Activated gamma-delta T cell (primary cell): ENCODE results near the gene MYRFL.
"Not testable (repeated sequence)": the region's sequence is repeated elsewhere in the genome, so short reads cannot be mapped to it uniquely, and the experiment has no call there.

Experiments used
- DNase-seq: peaks from one replicate; lab custom pipeline; 2025; lab: John Stamatoyannopoulos, UW
- total RNA-seq, 2 donors: gene quantifications; one replicate each; lab custom pipeline; 2026; lab: John Stamatoyannopoulos, UW

MYRFL gene
- 0 to 0.05 reads per million in 2 donors for total RNA-seq

- no peak for DNase-seq
Observed at GRCh38 chr12:69824966-69825560, at the start of gene MYRFL. Gene MYRFL, plus strand, starts transcription at chr12:69825227. Its CDS starts 291 bp downstream, at chr12:69825518.

GRCh38 chr12:69779928-69780327 lies 45.1 kb upstream of the MYRFL start:
- DNase-seq = no peak

GRCh38 chr12:69783365-69783764 lies 41.7 kb upstream of the MYRFL start:
- DNase-seq = no peak

- DNase-seq = no peak
Observed at GRCh38 chr12:69789351-69789750, 35.7 kb upstream of the MYRFL start.

- DNase-seq = no peak
Observed at GRCh38 chr12:69792533-69792932, 32.5 kb upstream of the MYRFL start.

GRCh38 chr12:69807101-69807897 lies 17.7 kb upstream of the MYRFL start:
- DNase-seq = not testable (repeated sequence)

- DNase-seq = no peak
Observed at GRCh38 chr12:69810870-69811498, 14.0 kb upstream of the MYRFL start.

DNA sequence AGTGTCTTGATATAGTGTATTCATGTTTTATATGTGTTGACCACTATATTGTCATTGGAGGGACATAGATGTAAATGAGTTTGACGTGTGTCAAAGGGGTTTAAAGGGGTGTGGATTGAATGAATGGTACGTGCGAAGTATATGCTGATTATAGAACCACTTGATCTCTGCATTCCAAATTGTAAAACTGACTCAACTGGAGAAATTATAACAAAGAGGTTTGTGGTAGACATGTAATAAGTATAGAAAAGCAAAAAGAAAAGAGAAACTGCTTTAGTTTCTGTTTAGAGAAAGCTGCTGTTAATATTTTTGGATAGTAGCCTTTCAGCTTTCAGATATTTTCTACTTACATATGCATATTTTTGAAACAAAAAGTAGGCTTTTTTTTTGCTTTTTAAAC lies 8.9 kb upstream of the MYRFL start:
- no peak for DNase-seq

GRCh38 chr12:69821032-69821455 lies 4.0 kb upstream of the MYRFL start:
- DNase-seq = no peak

DNA sequence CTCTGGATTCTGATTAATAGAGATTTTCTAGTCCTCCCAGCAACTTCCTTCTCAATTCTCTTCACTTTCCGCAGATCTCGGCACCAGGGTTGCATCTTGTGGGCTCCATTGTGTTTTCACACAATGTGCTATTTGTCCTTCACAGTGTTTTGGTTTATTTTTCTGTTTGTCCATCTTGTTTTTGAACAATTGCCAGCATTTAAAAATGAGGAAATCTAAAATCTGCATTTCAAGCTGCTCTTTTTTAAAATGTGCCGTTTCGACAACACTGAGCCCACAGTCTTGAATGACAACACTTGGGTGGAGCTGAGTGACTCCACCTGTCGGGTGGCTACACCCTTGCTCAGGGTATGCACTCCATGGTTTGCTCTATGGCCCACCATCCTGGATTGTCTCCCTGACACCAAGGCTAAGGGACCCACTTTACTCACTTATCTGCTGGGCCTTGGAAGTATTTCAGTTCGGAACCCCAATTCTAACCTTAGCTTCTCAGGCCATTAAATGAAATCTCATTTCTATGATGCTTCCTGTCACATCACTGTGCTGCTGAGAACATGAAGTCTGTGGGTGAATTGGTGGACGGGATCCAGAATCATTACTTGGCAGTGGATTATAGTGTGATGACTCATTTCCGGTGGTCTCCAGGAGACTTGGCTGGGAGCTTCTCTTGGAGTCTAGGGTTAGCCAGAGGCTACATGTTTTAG lies 3.4 kb upstream of the MYRFL start:
- DNase-seq = no peak

GRCh38 chr12:69822201-69822860 lies 2.7 kb upstream of the MYRFL start:
- DNase-seq = no peak

DNA sequence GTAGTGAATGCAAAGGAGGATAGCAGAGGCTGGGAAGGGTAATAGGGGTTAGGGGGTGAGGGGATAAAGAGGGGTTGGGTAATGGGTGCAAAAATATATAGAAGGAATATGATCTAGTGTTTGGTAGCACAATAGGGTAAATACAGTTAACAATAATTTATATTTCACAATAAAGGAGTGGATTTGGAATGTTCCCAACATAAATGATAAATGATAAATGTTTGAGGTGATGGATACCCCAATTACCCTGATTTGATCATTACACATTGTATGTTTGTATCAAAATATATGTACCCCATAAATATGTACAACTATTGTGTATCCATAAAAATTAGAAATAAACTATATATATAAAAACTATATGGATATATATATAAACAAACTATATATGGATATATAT lies 999 bp upstream of the MYRFL start:
- no peak for DNase-seq

DNA sequence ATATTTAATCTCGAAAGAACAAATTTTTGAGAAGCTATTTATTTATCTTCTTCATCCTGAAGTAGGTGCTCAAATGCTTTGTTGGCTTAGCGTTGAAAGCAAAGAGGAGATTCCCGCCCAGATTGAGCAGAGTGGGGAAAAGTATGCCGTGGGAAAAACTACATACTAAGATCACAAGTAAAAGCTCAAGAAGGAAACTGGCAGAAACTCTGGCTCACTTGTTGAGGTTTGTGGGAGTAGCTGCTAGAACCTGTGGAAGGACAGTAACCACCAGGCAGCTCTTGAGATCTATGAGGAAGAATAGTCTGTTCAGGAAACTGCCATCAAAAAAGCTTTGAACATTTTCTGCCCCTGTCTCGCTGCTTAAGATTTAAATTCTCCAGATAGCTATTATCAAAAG lies 3.9 kb downstream of the MYRFL start:
- no peak for DNase-seq

DNA sequence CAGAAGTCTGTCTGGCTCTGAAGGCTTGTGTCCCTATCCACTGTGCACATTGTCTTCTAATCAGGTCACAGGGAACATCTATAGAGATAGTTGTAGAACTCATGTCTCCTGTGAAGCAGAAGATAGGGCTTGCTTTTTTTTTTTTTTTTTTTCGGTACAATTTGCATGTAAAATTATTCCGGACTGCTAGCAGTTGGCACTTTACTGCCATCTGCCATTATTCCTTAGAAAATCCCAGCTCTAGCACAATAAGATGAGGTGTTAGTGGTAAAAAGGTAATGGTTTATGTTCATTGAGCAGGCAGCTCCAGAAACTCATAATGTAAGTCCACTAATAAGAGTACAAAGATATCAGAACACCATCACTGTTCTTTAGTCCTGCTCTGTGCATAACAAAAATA lies 8.7 kb downstream of the MYRFL start:
- DNase-seq = no peak

- no peak for DNase-seq
Observed at GRCh38 chr12:69834147-69834546, 9.1 kb downstream of the MYRFL start.

- DNase-seq = no peak
Observed at GRCh38 chr12:69834576-69834975, 9.5 kb downstream of the MYRFL start.

DNA sequence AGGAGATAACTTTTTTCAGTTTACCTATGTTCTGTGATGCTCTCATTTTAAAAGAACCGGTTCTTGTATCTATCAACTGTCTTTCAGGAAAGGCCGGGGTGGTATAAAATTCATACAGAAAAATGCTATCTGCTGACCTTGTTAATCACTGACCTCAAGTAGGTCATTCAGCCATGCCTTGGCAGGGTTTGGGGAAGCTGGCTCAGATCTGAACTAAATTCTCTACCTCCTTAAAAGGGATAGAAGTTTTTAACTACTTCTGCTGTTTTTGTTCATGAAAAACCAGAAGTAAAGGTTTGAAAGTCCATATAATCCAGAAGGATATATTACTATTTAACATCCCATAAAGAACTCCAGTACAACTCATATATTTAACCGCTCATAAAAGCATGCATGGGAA lies 10.1 kb downstream of the MYRFL start:
- DNase-seq = no peak

DNA sequence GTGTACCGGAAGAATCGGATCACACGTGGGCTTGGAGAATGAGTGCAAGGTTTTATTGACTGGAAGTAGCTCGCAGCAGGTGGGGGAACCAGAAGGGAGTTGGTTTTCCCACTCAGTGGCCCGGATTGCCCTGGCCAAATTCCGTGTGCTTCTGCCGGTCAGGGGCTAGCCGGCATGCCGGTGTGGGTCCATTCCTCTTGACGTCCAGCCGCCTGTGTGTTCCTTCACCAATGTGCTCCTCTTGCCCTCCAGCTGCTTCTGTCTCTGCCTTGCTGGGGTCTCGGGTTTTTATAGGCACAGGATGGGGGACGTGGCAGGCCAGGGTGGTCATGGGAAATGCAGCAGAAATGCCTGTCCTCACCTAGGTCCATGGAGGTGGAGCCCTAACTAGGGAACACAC lies 11.0 kb downstream of the MYRFL start:
- no peak for DNase-seq

GRCh38 chr12:69837191-69837590 lies 12.2 kb downstream of the MYRFL start:
- DNase-seq = no peak

DNA sequence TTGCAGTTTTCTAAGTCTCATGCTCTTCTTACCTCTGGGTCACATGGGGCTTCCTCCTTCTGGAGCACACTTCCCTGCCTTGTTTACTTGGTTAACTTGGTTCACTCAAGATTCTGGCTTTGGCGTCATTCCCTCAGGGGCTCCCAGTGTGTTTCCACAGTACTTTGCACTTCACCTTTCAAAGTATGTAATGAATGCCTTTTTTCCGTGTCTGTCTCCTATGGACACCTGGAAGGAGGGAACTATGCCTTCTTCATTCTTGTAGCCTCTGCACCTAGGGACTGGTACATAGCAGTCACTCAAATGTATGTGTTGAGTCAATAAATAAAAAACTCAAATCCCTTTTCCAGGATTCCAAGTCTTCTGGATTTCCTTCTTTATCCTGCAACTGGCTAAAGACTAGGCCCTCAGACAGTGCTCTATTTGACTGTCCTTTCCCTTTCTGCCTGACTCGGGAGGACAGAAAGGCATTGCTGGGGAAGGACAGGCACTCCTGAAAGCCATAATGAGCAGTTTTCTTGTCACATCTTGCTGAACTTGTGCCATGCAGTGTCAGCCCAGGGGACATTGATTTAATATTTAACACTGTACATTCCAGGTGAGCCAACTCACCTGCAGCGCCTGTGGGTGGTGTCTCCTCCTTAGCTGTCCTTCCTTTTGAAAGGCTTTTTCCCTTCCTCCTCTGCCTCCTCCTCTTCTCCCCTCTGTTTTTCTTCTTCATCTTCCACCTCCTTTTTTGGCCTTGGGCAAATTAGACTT lies 12.8 kb downstream of the MYRFL start:
- no peak for DNase-seq

DNA sequence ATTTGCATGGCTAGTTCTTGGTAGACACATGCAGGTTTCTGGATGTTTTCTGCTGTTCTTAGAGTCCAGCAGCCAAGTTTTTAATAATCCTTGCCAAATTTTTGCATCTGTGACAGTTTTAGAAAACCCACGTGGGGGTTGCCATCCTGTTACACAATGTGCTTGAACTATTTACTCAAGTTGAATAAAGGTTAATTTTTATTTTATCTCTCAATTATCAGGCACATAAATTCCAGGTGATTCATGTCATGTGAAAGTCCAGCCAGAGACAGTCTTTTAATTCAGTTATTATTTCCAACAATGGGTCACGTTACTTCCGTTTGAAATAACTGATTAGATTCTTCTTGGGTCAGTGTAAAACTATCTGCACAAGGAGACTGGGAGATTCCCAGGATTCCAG lies 15.7 kb downstream of the MYRFL start:
- DNase-seq = no peak
